AG04449 (cell line): ENCODE data around the gene LRP8.

ENCODE experiments used
- CTCF ChIA-PET: fragments of 350-600 bp; formaldehyde crosslinking; extraction: SDS; loops from one replicate; lab custom pipeline; 2021; ENCODE audit warnings: antibody characterized with exemption; lab: Yijun Ruan, JAX
- POLR2A ChIA-PET: fragments of 400-600, 350-600 bp; formaldehyde crosslinking; extraction: SDS; loops from one replicate; lab custom pipeline; 2020; ENCODE audit warnings: antibody characterized with exemption, inconsistent platforms; lab: Yijun Ruan, JAX
- DNase-seq: peaks from one replicate; pipeline ENCODE4 v3.0.0-alpha.2; 2010; ENCODE audit warnings: low read depth, low spot score
- H3K4me3 ChIP-seq: 2 replicates; pipeline ENCODE4 v1.5.1; 2011; ENCODE audit warnings: low read depth, mild to moderate bottlenecking, control low read depth, low read length
- CTCF ChIP-seq: IDR thresholded peaks from one replicate; pipeline ENCODE4 v1.5.1; 2011; ENCODE audit warnings: mild to moderate bottlenecking, moderate library complexity, low read length, control low read depth, inconsistent platforms; ENCODE audit not compliant: insufficient read depth; ENCODE audit errors: missing control alignments

LRP8 gene

GRCh38 chr1:53288790-53289429 is 39.0 kb downstream of the LRP8 start:
- TF ChIP-seq CTCF = no peak
- CTCF ChIA-PET = interaction anchor here (0.8 to 10.9 kb wide), 5 partner anchors 9 to 180 kb away, joined by 3 to 105 read pairs (median 3); no protein-coding TSS in a partner anchor
- POLR2A ChIA-PET = no interaction called here
- DNase-seq = no peak
- no peak overlapping the region for H3K4me3 ChIP-seq

- ChIA-PET CTCF (interaction anchor here (0.8 to 10.9 kb wide), 5 partner anchors 10 to 181 kb away, joined by 3 to 105 read pairs (median 3); no protein-coding TSS in a partner anchor), POLR2A (no interaction called here)
- no peak for TF ChIP-seq CTCF
- no peak overlapping the region for H3K4me3 ChIP-seq
- no peak for DNase-seq
Observed at GRCh38 chr1:53288002-53288789, 39.7 kb downstream of the LRP8 start.

- no peak for TF ChIP-seq CTCF
- ChIA-PET CTCF (interaction anchor here (1.0 to 10.9 kb wide), 5 partner anchors 8 to 108 kb away, joined by 3 to 105 read pairs (median 4); no protein-coding TSS in a partner anchor), POLR2A (no interaction called here)
- H3K4me3 ChIP-seq = no peak overlapping the region
- DNase-seq = no peak
Observed at GRCh38 chr1:53286955-53287354, 40.9 kb downstream of the LRP8 start.

GRCh38 chr1:53285969-53286760 is 41.7 kb downstream of the LRP8 start:
- TF ChIP-seq CTCF = no peak
- ChIA-PET CTCF (interaction anchor here (1.0 to 10.9 kb wide), 6 partner anchors 8 to 187 kb away, joined by 3 to 105 read pairs (median 4); no protein-coding TSS in a partner anchor), POLR2A (interaction anchor here (1.0 kb wide), 1 partner anchor 106 kb away, joined by 4 read pairs; no protein-coding TSS in a partner anchor)
- DNase-seq = no peak
- H3K4me3 ChIP-seq = no peak overlapping the region

- no peak for TF ChIP-seq CTCF
- no peak overlapping the region for H3K4me3 ChIP-seq
- CTCF ChIA-PET = interaction anchor here (1.2 to 2.0 kb wide), 4 partner anchors 10 to 188 kb away, joined by 3 to 7 read pairs (median 4); no protein-coding TSS in a partner anchor
- POLR2A ChIA-PET = interaction anchor here (1.0 kb wide), 1 partner anchor 106 kb away, joined by 4 read pairs; no protein-coding TSS in a partner anchor
- no peak for DNase-seq
Observed at GRCh38 chr1:53285546-53285945, 42.3 kb downstream of the LRP8 start.
